GM04504 (cell line): Measurements from ENCODE around the gene ASB6.
A peak's percentile ranks its signal among the peaks of the same experiment; 100 is the strongest.
"Not testable (repeated sequence)": the region's sequence is repeated elsewhere in the genome, so short reads cannot be mapped to it uniquely, and the experiment has no call there.

ENCODE experiments used
- DNase-seq: peaks from one replicate; pipeline ENCODE4 v3.0.0-alpha.2; 2012; ENCODE audit warnings: low read depth

The ASB6 gene

GRCh38 chr9:129643706-129644105, 1.8 kb upstream of the ASB6 start:
- DNase-seq, result no peak

- DNase-seq, result no peak
Observed at GRCh38 chr9:129640871-129641749, 841 bp downstream of the ASB6 start.

DNA sequence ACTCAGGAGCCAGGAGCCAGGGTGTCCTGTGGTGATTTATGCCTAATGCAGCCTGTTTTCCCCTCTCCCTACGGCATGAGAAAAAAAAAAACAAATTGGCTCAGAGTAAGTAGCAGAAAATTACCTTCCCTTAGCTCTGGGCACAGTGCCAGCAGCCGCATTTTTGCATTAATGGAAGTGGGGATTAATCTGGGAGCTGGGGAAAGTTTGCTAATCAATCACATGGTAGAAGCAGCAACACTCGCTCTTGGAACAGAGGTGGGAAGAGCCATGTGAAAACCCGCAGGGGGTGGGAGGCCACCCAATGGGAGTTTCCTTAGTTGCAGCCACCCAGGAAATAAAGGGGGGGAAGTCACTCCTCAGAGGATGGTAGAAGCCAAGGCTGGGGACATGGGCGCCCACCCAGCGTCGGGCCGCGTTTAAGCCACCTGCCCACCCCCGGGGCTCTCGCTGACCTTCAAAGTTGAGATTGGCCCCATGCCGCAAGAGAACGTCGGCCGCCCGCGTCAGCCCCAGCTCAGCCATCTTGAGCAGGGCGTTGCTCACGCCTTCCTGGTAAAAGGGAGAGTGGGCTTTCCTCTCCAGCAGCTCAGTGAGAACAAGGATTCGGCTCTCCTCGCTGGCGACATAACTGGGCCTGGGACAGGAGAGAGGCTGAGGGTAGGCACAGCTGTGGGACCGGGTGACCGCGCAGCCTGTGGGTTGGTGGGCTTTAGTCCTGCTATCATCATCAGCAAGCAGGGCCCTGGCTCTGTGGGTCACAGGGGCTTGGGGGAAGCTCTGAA, 1.7 kb downstream of the ASB6 start:
- DNase-seq, result no peak

GRCh38 chr9:129639756-129640085, 2.2 kb downstream of the ASB6 start:
- no peak for DNase-seq

- DNase-seq, result no peak
Observed at GRCh38 chr9:129639034-129639630, 2.8 kb downstream of the ASB6 start.

DNA sequence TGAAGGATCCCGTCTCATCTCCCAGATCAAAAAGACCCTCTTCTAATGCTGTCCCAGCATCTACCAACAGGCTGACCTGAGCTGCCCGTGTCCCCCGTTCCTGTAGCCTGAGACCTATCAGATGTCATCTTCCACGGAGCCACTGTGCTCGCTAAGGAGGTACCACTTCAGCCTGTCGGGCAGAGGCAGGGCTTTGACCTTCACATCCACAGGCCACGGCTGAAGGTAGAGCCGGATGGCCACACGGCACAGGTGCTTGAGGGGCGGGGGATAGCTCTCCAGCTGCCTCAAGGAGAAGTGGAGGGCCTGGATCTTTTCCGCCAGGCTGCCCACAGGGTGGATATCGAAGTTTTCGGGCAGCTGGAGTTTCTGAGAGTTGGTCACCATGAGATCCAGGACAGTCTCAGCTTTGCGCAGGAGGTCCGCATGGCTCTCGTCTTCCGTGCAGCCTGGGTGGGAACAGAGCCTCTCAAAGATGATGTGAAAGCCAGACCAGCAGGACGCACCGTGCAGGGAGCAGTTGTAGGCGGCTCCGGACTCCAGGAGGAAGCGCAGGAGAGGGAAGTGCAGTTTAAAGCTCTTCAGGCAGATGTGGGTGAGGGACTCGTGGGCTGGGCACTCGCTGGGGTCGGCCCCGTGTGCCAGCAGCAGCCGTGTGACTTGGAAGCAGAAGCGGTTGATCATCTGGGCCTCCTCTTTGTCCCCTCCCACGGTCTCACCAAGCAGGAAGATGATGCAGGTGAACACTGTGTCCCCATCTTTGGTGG, 4.1 kb downstream of the ASB6 start:
- DNase-seq, result no peak

GRCh38 chr9:129637102-129637501, 4.8 kb downstream of the ASB6 start:
- no peak for DNase-seq

DNA sequence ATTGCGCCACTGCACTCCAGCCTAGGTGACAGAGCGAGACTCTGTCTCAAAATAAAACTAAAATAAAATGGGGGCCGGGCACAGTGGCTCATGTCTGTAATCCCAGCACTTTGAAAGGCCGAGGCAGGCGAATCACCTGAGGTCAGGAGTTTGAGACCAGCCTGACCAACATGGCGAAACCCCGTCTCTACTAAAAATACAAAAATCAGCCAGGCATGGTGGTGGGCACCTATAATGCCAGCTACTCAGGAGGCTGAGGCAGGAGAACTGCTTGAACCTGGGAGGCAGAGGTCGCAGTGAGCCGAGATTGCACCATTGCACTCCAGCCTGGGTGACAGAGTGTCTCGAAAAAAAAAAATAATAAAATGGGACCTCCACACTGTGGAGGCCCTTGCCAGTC, 5.6 kb downstream of the ASB6 start:
- DNase-seq, result not testable (repeated sequence)

GRCh38 chr9:129635099-129636065, 6.6 kb downstream of the ASB6 start:
- no peak for DNase-seq

DNA sequence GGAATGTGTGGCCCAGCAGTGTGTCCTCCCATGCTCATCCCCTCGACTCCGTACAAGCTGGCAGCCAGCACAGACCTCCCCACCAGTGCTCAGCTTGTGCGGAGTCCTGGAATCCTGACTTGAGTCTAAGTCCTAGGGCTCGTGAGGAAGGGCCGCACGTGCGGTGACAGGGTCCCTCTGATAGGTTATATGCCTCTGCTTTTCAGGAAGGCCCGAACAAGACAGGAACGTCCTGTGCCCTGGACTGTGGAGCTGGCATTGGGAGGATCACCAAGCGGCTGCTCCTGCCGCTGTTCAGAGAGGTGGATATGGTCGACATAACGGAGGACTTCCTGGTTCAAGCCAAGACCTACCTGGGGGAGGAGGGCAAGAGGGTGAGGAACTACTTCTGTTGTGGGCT, 8.1 kb downstream of the ASB6 start:
- no peak for DNase-seq

GRCh38 chr9:129633207-129633606, 8.7 kb downstream of the ASB6 start:
- no peak for DNase-seq

GRCh38 chr9:129632460-129632859, 9.5 kb downstream of the ASB6 start:
- no peak for DNase-seq

DNA sequence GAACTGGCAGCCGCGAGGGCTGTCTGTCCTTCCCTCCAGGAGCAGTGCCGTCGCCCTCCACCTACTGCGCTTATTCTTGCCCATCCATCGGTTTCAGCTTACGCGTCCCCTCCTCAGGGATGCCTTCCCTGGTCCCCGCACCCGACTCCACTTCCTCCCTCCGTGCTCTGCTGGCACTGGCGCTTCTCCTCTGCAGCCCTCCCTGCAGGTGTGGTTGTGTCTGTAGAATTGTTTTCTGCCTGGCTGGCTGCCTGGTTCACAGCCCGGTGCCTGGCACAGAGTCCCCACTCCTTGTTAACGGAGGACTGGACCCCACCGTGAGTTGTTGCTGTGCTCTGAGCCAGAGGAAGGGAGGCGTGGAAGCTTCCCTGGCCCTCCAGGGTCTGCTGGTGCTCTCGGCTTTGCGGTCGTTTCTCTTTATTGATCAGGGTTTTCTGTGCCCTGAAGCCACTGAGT, 10.2 kb downstream of the ASB6 start:
- no peak for DNase-seq

DNA sequence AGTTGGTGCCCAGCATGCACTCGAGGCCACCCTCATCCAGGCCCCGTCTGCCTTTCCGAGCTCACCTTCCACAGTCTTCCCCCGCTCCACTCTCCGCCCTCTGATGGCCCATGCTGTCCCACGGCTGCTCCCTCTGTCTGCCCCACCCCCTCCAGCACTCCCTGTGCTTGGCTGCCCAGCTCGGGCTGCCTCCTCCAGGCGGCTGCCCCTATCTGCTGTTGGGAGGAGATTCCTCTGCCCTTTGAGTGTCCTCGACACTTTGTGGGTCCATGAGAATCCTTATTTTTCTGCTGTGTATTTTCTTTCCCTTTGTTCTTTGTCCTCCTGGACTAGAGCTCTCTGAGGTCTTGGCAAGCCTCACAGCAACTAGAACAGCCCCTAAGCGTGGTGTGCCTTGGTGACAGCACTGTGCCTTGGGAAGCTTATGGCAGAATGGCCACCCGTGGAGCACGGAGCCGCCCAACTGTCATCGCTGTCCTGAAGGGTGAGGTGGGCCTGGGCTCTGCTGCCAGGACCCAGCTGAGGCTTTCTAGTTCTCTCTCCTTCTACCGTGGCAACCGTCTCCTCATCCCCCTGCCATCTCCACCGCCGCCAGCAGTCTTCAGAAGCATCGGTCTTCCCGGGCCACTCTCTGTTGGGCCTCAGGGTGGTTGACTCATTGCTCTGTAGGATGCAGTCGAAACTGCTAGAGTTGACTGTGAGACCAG, 10.8 kb downstream of the ASB6 start:
- no peak for DNase-seq

DNA sequence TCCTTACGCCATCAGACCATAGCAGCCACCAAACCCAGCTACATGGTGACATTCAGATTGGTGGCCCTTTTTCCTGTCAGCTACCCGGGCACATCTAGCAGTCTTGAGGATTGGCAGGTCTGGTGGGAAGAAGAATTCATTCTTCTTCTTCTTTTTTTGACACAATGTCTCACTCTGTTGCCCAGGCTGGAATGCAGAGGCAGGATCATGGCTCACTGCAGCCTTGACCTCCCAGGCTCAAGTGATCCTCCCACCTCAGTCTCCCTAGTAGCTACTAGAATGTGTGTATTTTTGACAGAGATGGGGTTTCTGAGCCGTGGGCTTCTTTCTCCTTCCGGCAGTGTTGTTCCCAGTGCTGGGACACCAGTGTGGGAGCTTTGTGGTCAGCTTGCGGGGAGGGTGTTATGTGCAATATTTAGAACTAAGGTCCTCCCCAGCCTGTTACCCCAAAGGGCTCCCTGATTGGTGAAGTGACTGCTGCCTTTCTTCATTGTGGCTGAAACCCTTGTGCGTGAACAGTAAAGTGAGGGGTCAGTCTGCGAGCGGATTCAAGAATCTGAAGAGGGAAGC, 12.6 kb downstream of the ASB6 start:
- no peak for DNase-seq

GRCh38 chr9:129628709-129629108, 13.2 kb downstream of the ASB6 start:
- no peak for DNase-seq

DNA sequence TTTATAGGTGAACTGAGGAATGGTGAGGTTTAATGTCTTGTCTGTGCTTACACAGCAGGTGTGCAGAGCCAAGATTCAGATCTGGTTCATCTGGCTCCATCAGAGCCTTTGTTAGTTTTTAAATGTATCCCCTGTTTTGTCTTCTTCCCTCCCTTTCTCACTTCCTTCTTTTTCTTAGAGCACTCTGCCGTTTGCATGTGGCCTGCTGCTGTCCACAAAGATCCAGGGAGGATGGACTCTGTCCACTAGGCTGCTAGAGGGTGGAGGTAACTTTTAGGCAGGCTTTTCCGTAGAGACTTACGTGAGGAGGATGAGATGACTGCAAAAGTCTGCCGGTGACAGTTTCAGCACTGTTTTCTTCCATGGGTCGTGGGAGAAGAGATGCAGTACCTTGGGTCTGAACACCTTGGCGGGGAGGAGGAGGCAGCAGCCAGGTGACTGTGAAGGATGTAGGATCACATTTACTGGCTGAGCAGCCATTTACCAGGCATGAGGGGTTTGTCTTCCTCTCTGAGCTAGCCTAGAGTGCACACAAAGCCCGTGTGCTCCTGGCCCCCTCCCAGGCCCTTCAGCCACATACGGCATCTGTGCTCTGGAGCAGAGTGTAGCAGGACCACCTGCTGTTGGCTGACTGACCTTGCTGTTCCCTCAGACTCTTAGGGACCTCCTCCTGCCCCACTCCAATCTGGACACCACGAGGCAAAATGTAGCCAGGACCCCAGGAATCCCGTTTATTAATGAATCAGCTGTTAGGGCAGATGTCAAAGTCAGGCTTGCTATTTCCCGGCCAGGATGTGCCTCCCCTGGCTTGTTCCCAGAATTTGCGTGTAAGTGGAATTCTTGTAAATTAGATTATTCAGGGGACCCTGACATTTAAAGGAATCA, 14.2 kb downstream of the ASB6 start:
- DNase-seq, result no peak

DNA sequence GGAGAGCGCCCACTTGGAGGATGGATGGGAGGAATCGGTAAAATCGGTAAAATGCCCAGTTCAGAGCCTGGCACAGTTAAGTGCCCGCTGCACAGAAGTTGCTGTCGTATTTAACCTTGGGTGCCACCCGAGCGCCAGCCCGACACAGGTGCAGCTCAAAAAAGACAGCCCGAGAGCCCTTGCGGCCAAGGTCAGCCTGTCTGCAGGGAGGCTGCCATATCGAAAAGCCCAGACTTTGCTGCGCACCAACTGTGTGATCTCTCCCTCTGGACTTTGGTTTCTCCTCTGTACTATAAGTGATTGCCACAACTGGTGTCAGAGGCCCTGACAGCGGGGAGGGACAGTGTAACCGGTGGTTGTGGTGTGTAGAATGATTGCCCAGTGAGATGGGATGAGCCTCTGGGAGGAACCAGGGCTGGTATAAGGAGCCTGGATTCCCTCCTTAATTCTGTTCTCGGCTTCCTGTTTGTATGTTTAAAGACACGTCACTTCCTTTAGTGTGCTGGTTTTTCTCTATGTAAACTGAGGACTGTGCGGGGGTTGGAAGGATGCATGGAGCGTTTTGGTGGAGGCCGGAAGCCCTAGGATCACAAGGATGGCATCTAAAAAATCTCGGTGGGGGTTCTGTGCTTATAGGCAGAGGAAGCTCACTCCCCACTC, 15.2 kb downstream of the ASB6 start:
- peak; percentile 41 for DNase-seq
